CD14-positive monocyte (primary cell): Measurements from ENCODE around the gene MSMB. TPM values are rescaled to one million over a fixed set of nuclear protein-coding genes. Genes with fewer than 3 reads are reported as not detected.
A peak's percentile ranks its signal among the peaks of the same experiment; 100 is the strongest.

Experiments used
- DNase-seq, 3 donors: peaks; one replicate each; pipeline ENCODE4 v3.0.0-alpha.2; 2011 to 2022
- H2AFZ ChIP-seq: 2 replicates; pipeline ENCODE4 v1.6.0; 2012; ENCODE audit warnings: mild to moderate bottlenecking, low read depth, low read length, inconsistent platforms; ENCODE audit not compliant: insufficient read depth, poor library complexity, severe bottlenecking
- H3K27ac ChIP-seq, 2 donors: 1 replicate in 1 of 2; 2 replicates in 1 of 2; pipeline ENCODE4 v1.5.1; 2012 to 2013; ENCODE audit warnings: low read length in 2 of 2, control low read depth in 1 of 2, inconsistent platforms in 1 of 2, low read depth in 1 of 2, mild to moderate bottlenecking in 1 of 2
- H3K27me3 ChIP-seq, 2 donors: one replicate each; pipeline versions ENCODE4 v1.6.0 to v1.6.1; 2011 to 2013; ENCODE audit warnings: low read length in 2 of 2; ENCODE audit not compliant: control insufficient read depth in 2 of 2, insufficient read depth in 2 of 2
- H3K36me3 ChIP-seq, 2 donors: replicated peaks in 1 of 2; 1 replicate in 1 of 2; 2 replicates in 1 of 2; pipeline versions ENCODE4 v1.5.1 to v1.6.1; 2012 to 2013; ENCODE audit warnings: low read length in 2 of 2, control low read depth in 1 of 2, inconsistent platforms in 1 of 2, mild to moderate bottlenecking in 1 of 2; ENCODE audit not compliant: insufficient read depth in 2 of 2, control insufficient read depth in 1 of 2
- H3K4me1 ChIP-seq, 2 donors: 1 replicate in 1 of 2; 2 replicates in 1 of 2; pipeline versions ENCODE4 v1.5.1 to v1.6.1; 2012 to 2013; ENCODE audit warnings: low read length in 2 of 2, control low read depth in 1 of 2, inconsistent platforms in 1 of 2, mild to moderate bottlenecking in 1 of 2, moderate library complexity in 1 of 2; ENCODE audit not compliant: insufficient read depth in 2 of 2, control insufficient read depth in 1 of 2
- H3K4me2 ChIP-seq: replicated peaks from 2 replicates; pipeline ENCODE3; 2012; ENCODE audit warnings: low read length, moderate library complexity, mild to moderate bottlenecking; ENCODE audit not compliant: poor library complexity, severe bottlenecking; ENCODE audit errors: extremely low read depth
- H3K4me3 ChIP-seq, 3 experiments: fragments of 200-600 bp in 1 of 3; sonication (generic) in 1 of 3; replicated peaks in 1 of 3; 1 replicate in 2 of 3; 2 replicates in 1 of 3; pipeline ENCODE4 v1.5.1; 2011 to 2013; ENCODE audit warnings: low read length in 3 of 3, mild to moderate bottlenecking in 3 of 3, control low read depth in 2 of 3, low read depth in 2 of 3, inconsistent platforms in 1 of 3, moderate library complexity in 1 of 3
- H3K79me2 ChIP-seq: 2 replicates; pipeline ENCODE4 v1.6.0; 2012; ENCODE audit warnings: mild to moderate bottlenecking, control low read depth, inconsistent platforms, low read length, moderate library complexity; ENCODE audit not compliant: insufficient read depth
- H3K9ac ChIP-seq: 2 replicates; pipeline ENCODE4 v1.6.0; 2017; ENCODE audit warnings: low read length, mild to moderate bottlenecking; ENCODE audit not compliant: insufficient read depth, poor library complexity, severe bottlenecking
- H3K9me3 ChIP-seq, 2 donors: replicated peaks in 1 of 2; 1 replicate in 1 of 2; 2 replicates in 1 of 2; pipeline versions ENCODE4 v1.5.1 to v1.6.1; 2012 to 2013; ENCODE audit warnings: low read length in 2 of 2, control low read depth in 1 of 2; ENCODE audit not compliant: control insufficient read depth in 1 of 2, insufficient read depth in 1 of 2
- H4K20me1 ChIP-seq: 2 replicates; pipeline ENCODE4 v1.6.0; 2012; ENCODE audit warnings: mild to moderate bottlenecking, low read length, control low read depth, moderate library complexity; ENCODE audit not compliant: insufficient read depth
- H3K27ac Mint-ChIP-seq, 7 donors: one replicate each; pipeline ENCODE4 v1.8.0; 2020; ENCODE audit warnings: mild to moderate bottlenecking in 7 of 7, mixed read lengths in 7 of 7, moderate library complexity in 6 of 7, inconsistent platforms in 2 of 7
- H3K27me3 Mint-ChIP-seq, 3 donors: one replicate each; pipeline ENCODE4 v1.8.0; 2021 to 2022; ENCODE audit warnings: low read depth in 3 of 3, mild to moderate bottlenecking in 3 of 3, mixed read lengths in 3 of 3, moderate library complexity in 3 of 3, inconsistent platforms in 1 of 3
- H3K36me3 Mint-ChIP-seq, 2 donors: one replicate each; pipeline ENCODE4 v1.8.0; 2020; ENCODE audit warnings: mixed read lengths in 2 of 2, inconsistent platforms in 1 of 2, mild to moderate bottlenecking in 1 of 2
- H3K4me1 Mint-ChIP-seq: one replicate; pipeline ENCODE4 v1.8.0; 2020; ENCODE audit warnings: mild to moderate bottlenecking, mixed read lengths
- H3K4me3 Mint-ChIP-seq, 2 donors: one replicate each; pipeline ENCODE4 v1.8.0; 2020; ENCODE audit warnings: mild to moderate bottlenecking in 2 of 2, mixed read lengths in 2 of 2, moderate library complexity in 1 of 2
- H3K9me3 Mint-ChIP-seq, 7 donors: one replicate each; pipeline ENCODE4 v1.8.0; 2020 to 2022; ENCODE audit warnings: mixed read lengths in 7 of 7, mild to moderate bottlenecking in 6 of 7, moderate library complexity in 6 of 7, inconsistent platforms in 2 of 7
- CTCF ChIP-seq: fragments of 200-600 bp; IDR thresholded peaks from one replicate; pipeline ENCODE4 v1.8.0; 2022; ENCODE audit warnings: antibody characterized with exemption, mild to moderate bottlenecking
- WGBS: methylation state at CpG from one replicate; pipeline ENCODE4 v1.1.5; 2013; ENCODE audit warnings: missing lambda C conversion rate; ENCODE audit not compliant: insufficient coverage; 5-methylcytosine and 5-hydroxymethylcytosine counted together
- intact Hi-C, 2 donors: fragments of 100-400 bp; cut with micrococcal nuclease; formaldehyde crosslinking; loops; one replicate each; pipeline versions ENCODE4 v1.15.0 to v1.15.1; 2023
- polyA plus RNA-seq, 3 donors: library from polyadenylated mRNA; depleted of rRNA in 1 of 3; unstranded in 2 of 3; stranded (reverse) in 1 of 3; fragments of 300-500 nt in 2 of 3; fragments of >200 nt in 1 of 3; fragmentation: Illumina TruSeq in 2 of 3; gene quantifications; 1 replicate in 2 of 3; 2 replicates in 1 of 3; pipeline ENCODE4 v1.2.3, GENCODE V29; 2012 to 2021

Gene MSMB
- polyA plus RNA-seq, 3 donors = not detected

- Histone ChIP-seq H3K9me3 (no peaks in the 10 kb centered on the region), H4K20me1 (no peaks in the 10 kb centered on the region), H3K27ac (no peak overlapping the region), H3K4me2 (no peak overlapping the region), H3K4me1 (peaks cover 20 to 29% of the 10 kb centered on the region in 2 donors), H3K36me3 (no peaks in the 10 kb centered on the region), H3K9ac (no peak overlapping the region), H3K27me3 (no peaks in the 10 kb centered on the region), H3K79me2 (no peaks in the 10 kb centered on the region), H2AFZ (peak overlapping the region; percentile 35), H3K4me3 (no peak overlapping the region)
- Mint-ChIP-seq H3K9me3 (peaks cover 0 to 5% (median 0%) of the 10 kb centered on the region in 7 donors), H3K27ac (peak overlapping the region in 2 of 7 donors; percentile 8 to 56), H3K4me1 (peaks cover 36% of the 10 kb centered on the region), H3K4me3 (no peak overlapping the region), H3K36me3 (no peaks in the 10 kb centered on the region), H3K27me3 (no peaks in the 10 kb centered on the region)
- whole genome bisulfite sequencing = no CpG with 5 or more reads among the region's 12 CpGs
- intact Hi-C loops = no loop called here
- TF ChIP-seq CTCF = no peak
- DNase-seq = no peak
These were observed 38.5 kb upstream of the MSMB start for GRCh38 chr10:46084321-46085165.

GRCh38 chr10:46080886-46081285, 34.8 kb upstream of the MSMB start:
- intact Hi-C loops = no loop called here
- Mint-ChIP-seq H3K36me3 (no peaks in the 10 kb centered on the region), H3K4me3 (no peak overlapping the region), H3K27ac (peak overlapping the region in 3 of 7 donors; percentile 52 to 79 (median 75)), H3K4me1 (peaks cover 64% of the 10 kb centered on the region), H3K9me3 (peaks cover 0 to 5% (median 0%) of the 10 kb centered on the region in 7 donors), H3K27me3 (peaks cover 0 to 2% (median 0%) of the 10 kb centered on the region in 3 donors)
- H3K4me1 ChIP-seq = peaks cover 51 to 61% of the 10 kb centered on the region in 2 donors
- no peak overlapping the region for H3K9ac ChIP-seq
- H3K9me3 ChIP-seq = no peaks in the 10 kb centered on the region
- no peak for DNase-seq
- WGBS = 56% methylated on average over 1 of the region's 2 CpGs
- no peaks in the 10 kb centered on the region for H4K20me1 ChIP-seq
- no peaks in the 10 kb centered on the region for H3K27me3 ChIP-seq
- H3K27ac ChIP-seq = peak overlapping the region; percentile 13 to 87
- H3K79me2 ChIP-seq = no peaks in the 10 kb centered on the region
- no peaks in the 10 kb centered on the region for H3K36me3 ChIP-seq
- no peak overlapping the region for H3K4me2 ChIP-seq
- H2AFZ ChIP-seq = no peak overlapping the region
- no peak for TF ChIP-seq CTCF
- H3K4me3 ChIP-seq = peak overlapping the region in 1 of 3 experiments; percentile 29
